ENCODE data around the gene GPANK1. TPM values are rescaled to one million over a fixed set of nuclear protein-coding genes. Genes with fewer than 3 reads are reported as not detected.

The GPANK1 gene
- total RNA-seq, 1 donor from 2014 or later = 12.0 TPM

- TF ChIP-seq CTCF (IDR thresholded peaks at IDR 0.05) = no peak
- Mint-ChIP-seq H3K27ac (ENCODE audit: unreplicated experiment) (no peak overlapping the region), H3K4me1 (ENCODE audit: low read depth) (no peaks in the 10 kb centered on the region), H3K27me3 (ENCODE audit: low read depth) (no peaks in the 10 kb centered on the region), H3K36me3 (ENCODE audit: low read depth) (peaks cover 36% of the 10 kb centered on the region), H3K9me3 (ENCODE audit: low read depth) (no peaks in the 10 kb centered on the region), H3K4me3 (ENCODE audit: unreplicated experiment) (no peak overlapping the region)
- no peak for DNase-seq (ENCODE audit: low spot score)
Measured at GRCh38 chr6:31641370-31641769, 23.4 kb downstream of the GPANK1 start.

GRCh38 chr6:31640612-31641011 is 24.2 kb downstream of the GPANK1 start:
- Mint-ChIP-seq H3K9me3 (ENCODE audit: low read depth) (no peaks in the 10 kb centered on the region), H3K4me3 (ENCODE audit: unreplicated experiment) (no peak overlapping the region), H3K27ac (ENCODE audit: unreplicated experiment) (no peak overlapping the region), H3K36me3 (ENCODE audit: low read depth) (peaks cover 38% of the 10 kb centered on the region), H3K4me1 (ENCODE audit: low read depth) (no peaks in the 10 kb centered on the region), H3K27me3 (ENCODE audit: low read depth) (no peaks in the 10 kb centered on the region)
- DNase-seq (ENCODE audit: low spot score) = no peak
- no peak for TF ChIP-seq CTCF (IDR thresholded peaks at IDR 0.05)

- Mint-ChIP-seq H3K9me3 (ENCODE audit: low read depth) (no peaks in the 10 kb centered on the region), H3K27me3 (ENCODE audit: low read depth) (no peaks in the 10 kb centered on the region), H3K4me3 (ENCODE audit: unreplicated experiment) (no peak overlapping the region), H3K36me3 (ENCODE audit: low read depth) (peaks cover 34% of the 10 kb centered on the region), H3K4me1 (ENCODE audit: low read depth) (no peaks in the 10 kb centered on the region), H3K27ac (ENCODE audit: unreplicated experiment) (peak overlapping the region; percentile 10)
- no peak for TF ChIP-seq CTCF (IDR thresholded peaks at IDR 0.05)
- no peak for DNase-seq (ENCODE audit: low spot score)
Measured at GRCh38 chr6:31639449-31639861, 25.3 kb downstream of the GPANK1 start.

- no peak overlapping the region for H3K4me3 Mint-ChIP-seq (ENCODE audit: unreplicated experiment)
- H3K27me3 Mint-ChIP-seq (ENCODE audit: low read depth) = no peaks in the 10 kb centered on the region
- peaks cover 35% of the 10 kb centered on the region for H3K36me3 Mint-ChIP-seq (ENCODE audit: low read depth)
- peak overlapping the region; percentile 45 for H3K27ac Mint-ChIP-seq (ENCODE audit: unreplicated experiment)
- H3K9me3 Mint-ChIP-seq (ENCODE audit: low read depth) = no peaks in the 10 kb centered on the region
- DNase-seq (ENCODE audit: low spot score) = no peak
- TF ChIP-seq CTCF (IDR thresholded peaks at IDR 0.05) = no peak
- no peaks in the 10 kb centered on the region for H3K4me1 Mint-ChIP-seq (ENCODE audit: low read depth)
Measured at GRCh38 chr6:31639043-31639442, 25.8 kb downstream of the GPANK1 start.

GRCh38 chr6:31636698-31637596 is 27.9 kb downstream of the GPANK1 start:
- no peaks in the 10 kb centered on the region for H3K27me3 Mint-ChIP-seq (ENCODE audit: low read depth)
- peak overlapping the region; percentile 41 for H3K27ac Mint-ChIP-seq (ENCODE audit: unreplicated experiment)
- no peak for TF ChIP-seq CTCF (IDR thresholded peaks at IDR 0.05)
- H3K4me1 Mint-ChIP-seq (ENCODE audit: low read depth) = no peaks in the 10 kb centered on the region
- no peak overlapping the region for H3K4me3 Mint-ChIP-seq (ENCODE audit: unreplicated experiment)
- DNase-seq (ENCODE audit: low spot score) = no peak
- peaks cover 37% of the 10 kb centered on the region for H3K36me3 Mint-ChIP-seq (ENCODE audit: low read depth)
- H3K9me3 Mint-ChIP-seq (ENCODE audit: low read depth) = no peaks in the 10 kb centered on the region
